Endothelial cell of umbilical vein (primary cell): ENCODE results near the gene SIRPA.

Experiments used
- EZH2 ChIP-seq: IDR thresholded peaks from 2 replicates; pipeline ENCODE4 v1.6.1; 2012; ENCODE audit warnings: borderline replicate concordance, low read depth, mild to moderate bottlenecking, moderate library complexity, low read length, inconsistent platforms; ENCODE audit not compliant: severe bottlenecking
- MAX ChIP-seq: IDR thresholded peaks from 2 replicates; pipeline ENCODE4 v1.6.1; 2011; ENCODE audit not compliant: insufficient read depth, insufficient read length
- POLR2A ChIP-seq: IDR thresholded peaks from 2 replicates; pipeline ENCODE4 v1.6.1; 2012; ENCODE audit warnings: low read depth, mild to moderate bottlenecking, control low read depth, low read length
- POLR2AphosphoS5 ChIP-seq: IDR thresholded peaks from 2 replicates; pipeline ENCODE4 v1.6.1; 2012; ENCODE audit warnings: low read depth, mild to moderate bottlenecking, control low read depth, low read length, moderate library complexity; ENCODE audit not compliant: insufficient read depth
- TF ChIP-seq, protein P1 (sequence below), 2 donors: IDR thresholded peaks; 1 replicate in 1 of 2; 2 replicates in 1 of 2; pipeline ENCODE4 v1.5.1; 2011; ENCODE audit warnings: low read length in 2 of 2, mild to moderate bottlenecking in 2 of 2, moderate library complexity in 2 of 2, control low read depth in 1 of 2, inconsistent platforms in 1 of 2, low read depth in 1 of 2; ENCODE audit not compliant: insufficient read depth in 1 of 2; ENCODE audit errors: extremely low read depth in 1 of 2

DNA sequence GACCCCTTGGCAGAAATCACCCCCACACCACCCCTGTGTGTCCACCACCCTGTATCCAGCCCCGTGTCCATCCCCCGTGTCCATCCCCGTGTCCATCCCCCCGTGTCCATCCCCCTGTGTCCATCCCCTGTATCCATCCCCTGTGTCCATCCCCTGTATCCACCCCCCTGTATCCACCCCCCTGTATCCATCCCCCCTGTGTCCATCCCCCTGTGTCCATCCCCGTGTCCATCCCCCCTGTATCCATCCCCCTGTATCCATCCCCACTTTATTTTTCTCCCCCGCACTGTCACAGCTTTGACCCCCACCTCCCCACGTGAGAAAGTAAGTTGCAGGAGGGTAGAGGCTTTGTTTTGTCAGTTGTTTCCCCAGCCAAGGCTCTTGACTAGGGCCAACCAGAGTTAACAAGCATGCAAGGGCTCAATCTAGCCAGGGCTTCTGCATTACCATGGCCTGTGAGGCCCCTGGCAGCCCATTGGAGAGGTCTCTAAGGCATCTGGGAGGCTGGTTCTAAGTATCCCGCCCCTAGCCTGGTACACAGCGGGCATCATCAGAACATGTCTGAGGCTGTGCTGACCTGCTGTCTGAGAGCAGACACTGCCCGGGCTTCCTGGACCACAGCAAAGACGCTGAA, 18.1 kb upstream of the SIRPA start:
- TF ChIP-seq, protein P1, sequence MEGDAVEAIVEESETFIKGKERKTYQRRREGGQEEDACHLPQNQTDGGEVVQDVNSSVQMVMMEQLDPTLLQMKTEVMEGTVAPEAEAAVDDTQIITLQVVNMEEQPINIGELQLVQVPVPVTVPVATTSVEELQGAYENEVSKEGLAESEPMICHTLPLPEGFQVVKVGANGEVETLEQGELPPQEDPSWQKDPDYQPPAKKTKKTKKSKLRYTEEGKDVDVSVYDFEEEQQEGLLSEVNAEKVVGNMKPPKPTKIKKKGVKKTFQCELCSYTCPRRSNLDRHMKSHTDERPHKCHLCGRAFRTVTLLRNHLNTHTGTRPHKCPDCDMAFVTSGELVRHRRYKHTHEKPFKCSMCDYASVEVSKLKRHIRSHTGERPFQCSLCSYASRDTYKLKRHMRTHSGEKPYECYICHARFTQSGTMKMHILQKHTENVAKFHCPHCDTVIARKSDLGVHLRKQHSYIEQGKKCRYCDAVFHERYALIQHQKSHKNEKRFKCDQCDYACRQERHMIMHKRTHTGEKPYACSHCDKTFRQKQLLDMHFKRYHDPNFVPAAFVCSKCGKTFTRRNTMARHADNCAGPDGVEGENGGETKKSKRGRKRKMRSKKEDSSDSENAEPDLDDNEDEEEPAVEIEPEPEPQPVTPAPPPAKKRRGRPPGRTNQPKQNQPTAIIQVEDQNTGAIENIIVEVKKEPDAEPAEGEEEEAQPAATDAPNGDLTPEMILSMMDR (IDR thresholded peaks at IDR 0.05; ENCODE audit: extremely low read depth in 1 of 2, insufficient read depth in 1 of 2, low read depth in 1 of 2, low read length in 2 of 2), result no peak
- TF ChIP-seq POLR2AphosphoS5 (no peak), POLR2A (no peak), MAX (no peak), EZH2 (no peak)
